HUES48 (cell line): ENCODE results near the gene UBE2D2.
"Not testable (repeated sequence)": the region's sequence is repeated elsewhere in the genome, so short reads cannot be mapped to it uniquely, and the experiment has no call there.

ENCODE experiments used
- H3K27ac ChIP-seq: one replicate; pipeline ENCODE4 v1.7.0; 2013; ENCODE audit warnings: low read depth, low read length, inconsistent platforms
- H3K27me3 ChIP-seq: 2 replicates; pipeline ENCODE4 v1.6.1; 2013; ENCODE audit warnings: mild to moderate bottlenecking, low read length; ENCODE audit not compliant: control insufficient read depth, insufficient read depth
- H3K36me3 ChIP-seq: 2 replicates; pipeline ENCODE4 v1.6.1; 2013; ENCODE audit warnings: low read length; ENCODE audit not compliant: control insufficient read depth, insufficient read depth
- H3K4me1 ChIP-seq: 2 replicates; pipeline ENCODE4 v1.6.1; 2013; ENCODE audit warnings: mild to moderate bottlenecking, low read length; ENCODE audit not compliant: control insufficient read depth, insufficient read depth
- H3K4me3 ChIP-seq: 2 replicates; pipeline ENCODE4 v1.5.1; 2013; ENCODE audit warnings: mild to moderate bottlenecking, low read depth, low read length
- H3K9ac ChIP-seq: 2 replicates; pipeline ENCODE4 v1.6.1; 2013; ENCODE audit warnings: mild to moderate bottlenecking, low read depth, low read length, moderate library complexity
- H3K9me3 ChIP-seq: 2 replicates; pipeline ENCODE4 v1.6.1; 2013; ENCODE audit warnings: low read length; ENCODE audit not compliant: control insufficient read depth, insufficient read depth

UBE2D2 gene

DNA sequence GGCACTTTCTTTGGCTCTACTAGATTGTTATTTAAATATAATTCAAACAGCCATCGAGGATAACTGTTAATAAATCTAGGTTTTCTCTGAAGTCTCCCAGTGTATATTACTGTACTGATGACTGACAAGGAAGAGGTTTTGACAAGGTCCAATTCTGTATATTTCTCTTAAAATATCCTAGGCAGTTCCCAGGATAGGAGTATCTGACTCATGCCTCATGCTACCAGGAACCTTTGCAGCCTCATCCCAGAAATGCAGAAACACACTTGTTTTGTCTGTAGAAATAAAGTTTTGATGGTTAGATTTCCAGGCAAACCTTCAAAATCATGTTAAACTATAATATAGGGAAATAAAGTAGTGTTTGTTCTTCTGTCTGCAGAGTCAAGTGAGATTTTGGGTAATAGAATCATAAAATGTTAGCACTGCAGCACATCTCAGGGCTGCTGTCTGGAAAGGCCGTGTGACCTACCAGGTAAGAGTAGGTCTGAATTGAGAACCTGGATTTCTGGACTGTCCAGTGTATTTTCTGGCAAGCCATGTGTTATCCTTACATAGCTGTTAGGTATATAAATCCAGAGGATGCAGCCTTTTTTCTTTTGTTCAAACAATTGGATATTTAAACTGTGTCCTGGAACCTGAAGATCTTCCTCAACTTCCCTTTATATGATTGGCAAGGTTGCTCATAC, 8.3 kb downstream of the UBE2D2 start:
- no peak overlapping the region for H3K27ac ChIP-seq
- H3K36me3 ChIP-seq: peaks cover 33% of the 10 kb centered on the region
- H3K4me1 ChIP-seq: 0 out of 2 replicates have a peak, but pooled peaks cover 5% of the 10 kb centered on the region

DNA sequence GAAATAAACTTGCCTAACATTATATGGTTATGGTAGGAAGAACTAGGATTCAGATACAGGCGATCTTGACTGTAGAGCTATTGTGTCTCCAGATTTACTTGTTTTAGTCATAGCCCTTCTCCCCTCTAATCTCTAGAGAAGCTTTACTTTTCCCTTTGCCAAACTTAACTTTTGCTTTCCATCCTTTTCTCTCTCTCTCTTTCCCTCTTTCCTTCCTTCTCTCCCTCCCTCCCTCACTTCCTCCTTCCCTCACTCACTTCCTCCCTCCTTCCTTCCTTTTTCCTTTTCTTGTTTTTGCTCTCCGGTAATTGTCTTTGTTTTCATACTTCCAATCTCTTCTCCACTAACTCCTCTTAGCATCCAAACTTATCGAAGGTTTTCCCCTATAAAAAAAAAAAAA, 10.4 kb downstream of the UBE2D2 start:
- H3K4me1 ChIP-seq: 0 out of 2 replicates have a peak, but pooled peaks cover 5% of the 10 kb centered on the region
- H3K9me3 ChIP-seq: no peaks in the 10 kb centered on the region
- H3K4me3 ChIP-seq: no peak overlapping the region
- H3K36me3 ChIP-seq: peaks cover 28% of the 10 kb centered on the region
- no peak overlapping the region for H3K27ac ChIP-seq
- H3K9ac ChIP-seq: no peak overlapping the region
- H3K27me3 ChIP-seq: no peaks in the 10 kb centered on the region

More for the DNA sequence above, 8.3 kb downstream of the UBE2D2 start:
- Histone ChIP-seq H3K9ac (no peak overlapping the region), H3K9me3 (no peaks in the 10 kb centered on the region), H3K4me3 (no peak overlapping the region), H3K27me3 (no peaks in the 10 kb centered on the region)

DNA sequence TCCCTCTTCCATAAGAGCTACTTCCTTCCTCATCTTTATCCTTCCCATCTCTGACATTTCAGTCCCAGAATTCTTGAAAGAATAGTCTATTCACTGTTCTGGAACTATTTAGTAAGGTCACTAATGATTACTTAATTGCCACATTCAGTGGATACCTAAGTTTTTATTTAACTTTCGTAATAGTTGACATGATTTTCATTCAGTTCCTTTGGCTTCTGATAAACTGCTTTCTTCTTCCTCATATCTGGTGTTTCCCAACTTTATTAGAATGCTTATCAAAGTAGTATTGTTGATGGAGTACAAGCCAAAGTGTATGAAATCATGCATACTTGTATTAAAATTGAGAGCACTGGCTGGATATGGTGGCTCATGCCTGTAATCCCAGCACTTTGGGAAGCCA, 10.8 kb downstream of the UBE2D2 start:
- no peak overlapping the region for H3K4me3 ChIP-seq
- H3K9me3 ChIP-seq: no peaks in the 10 kb centered on the region
- peak overlapping the region; percentile 18 for H3K27ac ChIP-seq
- peaks cover 28% of the 10 kb centered on the region for H3K36me3 ChIP-seq
- no peaks in the 10 kb centered on the region for H3K27me3 ChIP-seq
- H3K4me1 ChIP-seq: peaks cover 5% of the 10 kb centered on the region; the same call in 1 of the 2 replicates
- H3K9ac ChIP-seq: no peak overlapping the region

DNA sequence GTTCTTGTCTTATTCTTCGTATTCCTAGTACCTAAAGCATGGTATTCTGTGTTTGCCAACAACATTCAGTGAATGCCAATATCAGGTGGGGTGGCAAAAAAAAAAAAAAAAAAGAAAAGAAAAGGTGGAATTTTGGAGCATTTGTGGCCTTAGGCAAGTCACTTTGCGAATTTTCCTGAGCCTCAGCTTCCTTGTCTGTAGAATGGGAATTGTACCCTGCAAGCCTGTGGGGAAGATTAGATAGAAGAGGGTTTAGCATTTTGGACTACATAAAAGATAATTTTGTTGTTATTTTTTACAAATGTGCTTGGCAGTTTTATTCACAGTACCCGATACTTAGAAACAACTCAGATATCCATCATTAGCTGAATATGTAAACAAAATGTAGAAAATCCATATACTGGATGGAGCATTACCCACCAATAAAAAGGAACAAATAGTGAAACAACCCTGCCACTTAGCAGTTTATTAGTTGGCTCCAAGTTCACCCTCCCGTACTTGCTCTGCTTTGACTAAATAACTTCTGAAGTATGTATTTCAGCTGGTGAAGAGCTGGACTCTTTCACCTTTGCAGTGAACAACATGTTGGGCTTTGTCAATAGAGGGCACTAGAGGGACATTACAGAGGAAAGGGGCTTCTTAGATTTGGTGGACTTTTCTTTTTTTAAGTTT, 13.6 kb downstream of the UBE2D2 start:
- no peak overlapping the region for H3K4me3 ChIP-seq
- no peaks in the 10 kb centered on the region for H3K9me3 ChIP-seq
- no peak overlapping the region for H3K27ac ChIP-seq
- H3K27me3 ChIP-seq: no peaks in the 10 kb centered on the region
- no peak overlapping the region for H3K9ac ChIP-seq
- H3K36me3 ChIP-seq: peaks cover 23% of the 10 kb centered on the region
- H3K4me1 ChIP-seq: peaks cover 5% of the 10 kb centered on the region; the same call in 1 of the 2 replicates

DNA sequence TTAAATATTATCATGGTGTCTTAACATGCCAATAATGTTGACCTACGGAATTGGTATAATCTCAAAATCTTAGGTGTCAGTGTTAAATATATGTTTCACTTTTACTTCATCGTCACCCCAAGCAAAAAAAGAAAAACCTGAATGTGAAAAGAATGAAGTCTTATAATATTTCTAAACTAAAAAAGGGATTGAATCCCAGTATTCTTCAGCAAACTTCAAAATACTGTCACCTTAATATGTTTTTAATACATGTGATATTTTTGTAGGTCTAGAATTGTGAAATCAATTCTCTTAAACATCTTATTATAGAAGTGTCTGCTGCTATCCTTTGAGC, 14.1 kb downstream of the UBE2D2 start:
- H3K4me1 ChIP-seq: peaks cover 5% of the 10 kb centered on the region; the same call in 1 of the 2 replicates
- no peak overlapping the region for H3K9ac ChIP-seq
- no peaks in the 10 kb centered on the region for H3K27me3 ChIP-seq
- H3K36me3 ChIP-seq: peaks cover 18% of the 10 kb centered on the region
- H3K9me3 ChIP-seq: no peaks in the 10 kb centered on the region
- H3K27ac ChIP-seq: no peak overlapping the region
- H3K4me3 ChIP-seq: no peak overlapping the region

DNA sequence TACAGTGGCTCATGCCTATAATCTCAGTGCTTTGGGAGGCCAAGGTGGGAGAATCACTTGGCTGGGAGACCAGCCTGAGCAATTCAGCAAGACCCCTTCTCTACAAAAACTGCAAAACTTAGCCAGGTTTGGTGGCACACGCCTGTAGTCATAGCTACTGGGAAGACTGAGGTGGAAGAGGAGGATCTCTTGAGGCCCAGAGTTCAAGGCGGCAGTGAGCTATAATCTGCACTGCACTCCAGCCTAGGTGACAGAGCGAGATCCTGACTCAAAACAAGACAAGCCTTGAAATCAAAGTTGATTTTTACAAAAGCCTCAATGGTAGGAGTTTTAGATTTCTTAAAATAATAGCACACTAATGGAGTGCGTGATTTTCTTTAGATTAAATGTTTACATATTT, 14.6 kb downstream of the UBE2D2 start:
- Histone ChIP-seq H3K9me3 (no peaks in the 10 kb centered on the region), H3K4me1 (peaks cover 5% of the 10 kb centered on the region; the same call in 1 of the 2 replicates), H3K9ac (no peak overlapping the region), H3K27ac (no peak overlapping the region), H3K36me3 (peaks cover 15% of the 10 kb centered on the region), H3K4me3 (no peak overlapping the region), H3K27me3 (no peaks in the 10 kb centered on the region)

DNA sequence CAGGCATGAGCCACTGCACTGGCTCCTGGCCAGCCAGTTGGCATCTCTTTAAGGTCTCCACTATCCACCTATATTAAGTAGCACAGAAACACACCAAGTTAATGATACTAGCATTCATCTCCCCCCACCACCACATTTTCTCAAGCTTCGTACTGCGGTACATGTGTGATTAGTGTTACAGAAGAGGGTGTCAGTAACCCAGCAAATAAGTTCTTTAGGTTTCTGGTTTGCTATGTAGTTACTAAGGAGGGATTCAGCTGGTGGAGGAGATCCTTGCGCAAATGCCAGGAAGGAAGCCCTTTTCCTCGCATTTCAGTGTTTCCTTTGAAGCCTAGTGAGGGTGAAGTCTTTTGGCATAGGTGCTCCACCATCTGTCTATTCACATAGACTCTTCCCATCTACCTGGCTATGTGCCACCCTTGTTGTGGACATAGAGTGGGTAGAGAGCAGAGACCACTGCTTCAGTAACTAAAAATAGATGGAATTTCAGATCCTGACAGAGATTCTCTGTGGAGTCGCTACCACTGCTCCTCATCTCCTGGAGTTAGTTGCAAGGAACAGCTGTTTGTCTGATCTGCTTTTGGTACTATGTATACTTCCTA, 16.7 kb downstream of the UBE2D2 start:
- Histone ChIP-seq H3K9me3 (no peaks in the 10 kb centered on the region), H3K4me1 (peaks cover 5% of the 10 kb centered on the region; the same call in 1 of the 2 replicates), H3K9ac (no peak overlapping the region), H3K27me3 (no peaks in the 10 kb centered on the region), H3K27ac (no peak overlapping the region), H3K36me3 (peaks cover 15% of the 10 kb centered on the region), H3K4me3 (no peak overlapping the region)

DNA sequence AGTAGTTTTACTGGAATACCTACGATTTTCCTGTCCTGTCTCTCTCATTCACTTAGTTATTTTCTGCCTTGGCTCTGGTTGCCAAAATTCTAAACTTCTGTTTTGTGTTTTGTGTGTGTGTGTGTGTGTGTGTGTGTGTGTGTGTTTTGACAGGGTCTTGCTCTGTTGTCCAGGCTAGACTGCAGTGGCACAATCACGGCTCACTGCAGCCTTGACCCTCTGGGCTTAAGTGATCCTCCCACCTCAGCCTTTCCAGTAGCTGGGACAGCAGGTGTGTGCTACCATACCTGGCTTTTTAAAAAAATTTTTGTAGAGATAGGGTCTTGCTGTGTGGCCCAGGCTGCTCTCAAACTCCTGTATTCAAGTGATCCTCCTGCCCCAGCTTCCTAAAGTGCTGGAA, 17.2 kb downstream of the UBE2D2 start:
- Histone ChIP-seq H3K27ac (no peak overlapping the region), H3K9ac (no peak overlapping the region), H3K9me3 (no peaks in the 10 kb centered on the region), H3K4me1 (peaks cover 5% of the 10 kb centered on the region; the same call in 1 of the 2 replicates), H3K27me3 (no peaks in the 10 kb centered on the region), H3K36me3 (peaks cover 15% of the 10 kb centered on the region), H3K4me3 (no peak overlapping the region)

DNA sequence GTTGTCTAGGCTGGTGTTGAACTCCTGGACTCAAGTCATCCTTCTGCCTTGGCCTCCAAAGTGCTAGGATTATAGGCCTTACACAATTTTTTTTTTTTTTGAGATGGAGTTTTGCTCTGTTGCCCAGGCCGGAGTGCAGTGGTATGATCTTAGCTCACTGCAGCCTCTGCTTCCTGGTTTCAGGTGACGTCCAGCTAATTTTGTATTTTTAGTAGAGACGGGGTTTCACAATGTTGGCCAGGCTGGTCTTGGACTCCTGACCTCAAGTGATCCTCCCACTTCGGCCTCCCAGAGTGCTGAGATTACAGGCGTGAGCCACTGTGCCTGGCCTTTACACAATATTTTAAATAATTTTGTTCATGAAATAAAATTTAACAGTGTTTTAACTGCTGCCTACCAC, 21.0 kb downstream of the UBE2D2 start:
- not testable (repeated sequence) for H3K9me3 ChIP-seq, H3K27me3 ChIP-seq, H3K9ac ChIP-seq, H3K4me1 ChIP-seq, H3K27ac ChIP-seq, H3K4me3 ChIP-seq
- peaks cover 11% of the 10 kb centered on the region; the same call in 1 of the 2 replicates for H3K36me3 ChIP-seq

DNA sequence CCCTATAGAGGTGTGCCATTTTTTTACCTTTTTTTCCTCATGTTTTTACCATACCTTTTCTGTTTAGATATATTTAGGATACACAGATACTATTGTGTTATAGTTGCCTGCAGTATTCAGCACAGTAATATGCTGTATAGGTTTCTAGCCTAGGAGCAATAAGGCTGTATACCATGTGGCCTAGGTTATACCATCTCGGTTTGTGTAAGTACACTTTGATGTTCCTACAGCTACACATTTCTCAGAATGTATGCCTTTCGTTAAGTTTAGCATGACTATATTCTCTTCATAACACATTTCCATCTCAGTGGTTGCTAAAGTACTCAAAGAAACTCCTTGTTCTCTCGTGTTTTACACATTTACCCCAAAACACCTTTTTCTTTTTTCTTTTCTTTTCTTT, 23.0 kb downstream of the UBE2D2 start:
- peaks cover 15% of the 10 kb centered on the region for H3K36me3 ChIP-seq
- no peak overlapping the region for H3K4me3 ChIP-seq
- no peaks in the 10 kb centered on the region for H3K27me3 ChIP-seq

DNA sequence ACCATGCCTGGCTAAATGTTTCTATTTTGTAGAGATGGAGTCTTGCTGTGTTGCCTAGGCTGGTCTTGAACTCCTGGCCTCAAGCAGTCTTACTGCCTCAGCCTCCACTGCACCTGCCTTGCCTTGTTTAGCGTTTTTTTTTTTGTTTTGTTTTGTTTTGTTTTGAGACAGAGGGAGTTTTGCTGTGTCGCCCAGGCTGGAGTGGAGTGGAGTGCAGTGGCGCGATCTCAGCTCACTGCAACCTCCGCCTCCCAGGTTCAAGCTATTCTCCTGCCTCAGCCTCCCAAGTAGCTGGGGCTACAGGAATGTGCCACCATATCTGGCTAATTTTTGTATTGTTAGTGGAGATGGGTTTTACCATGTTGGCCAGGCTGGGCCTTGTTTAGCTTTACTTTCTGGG, 27.0 kb downstream of the UBE2D2 start:
- Histone ChIP-seq H3K4me1 (peaks cover 12% of the 10 kb centered on the region), H3K36me3 (peaks cover 15% of the 10 kb centered on the region)
- H3K27ac ChIP-seq, H3K4me3 ChIP-seq, H3K9ac ChIP-seq, H3K27me3 ChIP-seq, H3K9me3 ChIP-seq: not testable (repeated sequence)

More for the DNA sequence above, 23.0 kb downstream of the UBE2D2 start:
- no peaks in the 10 kb centered on the region for H3K9me3 ChIP-seq
- no peak overlapping the region for H3K9ac ChIP-seq
- no peak overlapping the region for H3K27ac ChIP-seq
- H3K4me1 ChIP-seq: no peaks in the 10 kb centered on the region
